Subcutaneous abdominal adipose tissue (tissue), 5 donors: ENCODE data around the gene SHBG.

Experiments
- H3K27ac ChIP-seq: one replicate; pipeline ENCODE4 v1.7.0; 2013; ENCODE audit warnings: low read depth, mild to moderate bottlenecking, inconsistent platforms, low read length, moderate library complexity
- H3K27me3 ChIP-seq, 5 donors: one replicate each; pipeline ENCODE4 v1.7.0; 2013; ENCODE audit warnings: low read length in 5 of 5, inconsistent platforms in 1 of 5; ENCODE audit not compliant: control insufficient read depth in 5 of 5, insufficient read depth in 4 of 5
- H3K36me3 ChIP-seq, 5 donors: one replicate each; pipeline ENCODE4 v1.7.0; 2013; ENCODE audit warnings: low read length in 5 of 5; ENCODE audit not compliant: control insufficient read depth in 5 of 5, insufficient read depth in 5 of 5
- H3K4me1 ChIP-seq, 5 donors: one replicate each; pipeline ENCODE4 v1.7.0; 2013; ENCODE audit warnings: low read length in 5 of 5, mild to moderate bottlenecking in 3 of 5, moderate library complexity in 1 of 5; ENCODE audit not compliant: control insufficient read depth in 5 of 5, insufficient read depth in 5 of 5
- H3K4me3 ChIP-seq, 5 donors: one replicate each; pipeline ENCODE4 v1.7.0; 2013; ENCODE audit warnings: low read length in 5 of 5, low read depth in 1 of 5
- H3K9ac ChIP-seq, 5 donors: one replicate each; pipeline ENCODE4 v1.7.0; 2013; ENCODE audit warnings: low read length in 5 of 5, mild to moderate bottlenecking in 4 of 5, moderate library complexity in 3 of 5
- H3K9me3 ChIP-seq, 5 donors: one replicate each; pipeline ENCODE4 v1.7.0; 2013; ENCODE audit warnings: low read length in 5 of 5; ENCODE audit not compliant: control insufficient read depth in 5 of 5
- donor health status: healthy.
- donor health status: healthy.
- donor health status: healthy.
- donor health status: healthy.
- donor health status: healthy.

SHBG gene, protein sequence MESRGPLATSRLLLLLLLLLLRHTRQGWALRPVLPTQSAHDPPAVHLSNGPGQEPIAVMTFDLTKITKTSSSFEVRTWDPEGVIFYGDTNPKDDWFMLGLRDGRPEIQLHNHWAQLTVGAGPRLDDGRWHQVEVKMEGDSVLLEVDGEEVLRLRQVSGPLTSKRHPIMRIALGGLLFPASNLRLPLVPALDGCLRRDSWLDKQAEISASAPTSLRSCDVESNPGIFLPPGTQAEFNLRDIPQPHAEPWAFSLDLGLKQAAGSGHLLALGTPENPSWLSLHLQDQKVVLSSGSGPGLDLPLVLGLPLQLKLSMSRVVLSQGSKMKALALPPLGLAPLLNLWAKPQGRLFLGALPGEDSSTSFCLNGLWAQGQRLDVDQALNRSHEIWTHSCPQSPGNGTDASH

DNA sequence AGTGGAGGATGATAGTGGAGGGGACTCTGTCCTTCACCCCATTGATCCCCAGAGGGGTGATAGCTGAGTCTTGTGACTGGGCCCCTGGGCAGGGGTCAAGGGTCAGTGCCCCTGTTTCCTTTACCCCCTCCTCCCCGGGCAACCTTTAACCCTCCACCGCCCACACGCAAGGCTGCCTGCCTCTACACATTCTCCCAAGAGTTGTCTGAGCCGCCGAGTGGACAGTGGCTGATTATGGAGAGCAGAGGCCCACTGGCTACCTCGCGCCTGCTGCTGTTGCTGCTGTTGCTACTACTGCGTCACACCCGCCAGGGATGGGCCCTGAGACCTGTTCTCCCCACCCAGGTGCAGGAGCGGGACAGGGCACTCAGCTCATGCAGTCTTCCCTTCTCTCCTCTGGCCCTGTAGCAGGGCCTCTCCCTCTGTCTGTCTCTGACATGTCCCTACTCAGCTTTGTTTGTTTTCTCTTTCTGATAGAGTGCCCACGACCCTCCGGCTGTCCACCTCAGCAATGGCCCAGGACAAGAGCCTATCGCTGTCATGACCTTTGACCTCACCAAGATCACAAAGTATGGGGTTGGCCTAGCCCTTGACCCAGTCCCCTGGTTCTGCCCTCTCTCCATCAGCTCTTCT is at the start of gene SHBG:
SHBG (plus strand) TSS at position 197 of the 633 bp plus-strand sequence; CDS start at position 235, 38 bp downstream.
- no peaks in the 10 kb centered on the region for H3K36me3 ChIP-seq
- no peak within 1 kb of the TSS for H3K9ac ChIP-seq
- no peak within 1 kb of the TSS for H3K27ac ChIP-seq
- peaks cover 0 to 2% (median 0%) of the 10 kb centered on the region in 5 donors for H3K27me3 ChIP-seq
- H3K4me3 ChIP-seq, result no peak within 1 kb of the TSS
- H3K4me1 ChIP-seq, result peaks cover 3 to 14% (median 12%) of the 10 kb centered on the region in 5 donors
- H3K9me3 ChIP-seq, result no peaks in the 10 kb centered on the region

DNA sequence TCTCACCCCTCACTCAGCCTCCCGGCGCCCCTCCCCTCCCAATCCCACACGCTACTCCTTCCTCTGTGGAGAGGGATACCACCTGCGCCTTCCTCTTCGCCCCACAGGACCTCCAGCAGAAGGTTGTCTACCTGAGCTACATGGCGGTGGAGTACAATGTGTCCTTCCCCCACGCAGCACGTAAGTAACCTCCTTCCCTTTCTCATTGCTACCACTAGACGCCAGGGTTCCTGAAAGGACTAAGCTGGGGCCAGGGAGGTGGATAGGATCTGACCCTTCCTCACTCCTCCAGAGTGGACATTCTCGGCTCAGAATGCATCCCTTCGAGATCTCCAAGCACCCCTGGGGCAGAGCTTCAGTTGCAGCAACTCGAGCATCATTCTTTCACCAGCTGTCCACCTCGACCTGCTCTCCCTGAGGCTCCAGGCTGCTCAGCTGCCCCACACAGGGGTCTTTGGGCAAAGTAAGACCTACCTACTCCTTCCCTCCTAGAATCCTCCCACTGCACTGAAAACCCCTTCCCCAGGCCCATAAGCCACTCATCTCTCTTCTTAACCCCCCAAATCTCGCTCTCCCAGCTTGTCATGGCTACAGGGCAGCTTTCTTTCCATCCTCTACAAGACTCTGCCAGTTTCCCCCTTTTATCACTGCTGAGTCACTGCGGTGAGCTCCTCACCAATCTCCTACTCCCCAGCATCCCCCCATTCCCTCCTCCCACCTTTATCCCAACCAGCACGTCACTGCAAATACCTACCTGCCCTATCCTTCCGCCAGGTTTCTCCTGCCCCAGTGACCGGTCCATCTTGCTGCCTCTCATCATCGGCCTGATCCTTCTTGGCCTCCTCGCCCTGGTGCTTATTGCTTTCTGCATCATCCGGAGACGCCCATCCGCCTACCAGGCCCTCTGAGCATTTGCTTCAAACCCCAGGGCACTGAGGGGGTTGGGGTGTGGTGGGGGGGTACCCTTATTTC is 49.0 kb upstream of the SHBG start:
- Histone ChIP-seq H3K9me3 (no peaks in the 10 kb centered on the region), H3K27ac (peak overlapping the region; percentile 98), H3K4me1 (peaks cover 21 to 82% (median 70%) of the 10 kb centered on the region in 5 donors), H3K27me3 (no peaks in the 10 kb centered on the region), H3K36me3 (peaks cover 13 to 40% (median 35%) of the 10 kb centered on the region in 5 donors), H3K4me3 (peak overlapping the region; percentile 61 to 96 (median 63)), H3K9ac (peak overlapping the region; percentile 60 to 86 (median 68))

DNA sequence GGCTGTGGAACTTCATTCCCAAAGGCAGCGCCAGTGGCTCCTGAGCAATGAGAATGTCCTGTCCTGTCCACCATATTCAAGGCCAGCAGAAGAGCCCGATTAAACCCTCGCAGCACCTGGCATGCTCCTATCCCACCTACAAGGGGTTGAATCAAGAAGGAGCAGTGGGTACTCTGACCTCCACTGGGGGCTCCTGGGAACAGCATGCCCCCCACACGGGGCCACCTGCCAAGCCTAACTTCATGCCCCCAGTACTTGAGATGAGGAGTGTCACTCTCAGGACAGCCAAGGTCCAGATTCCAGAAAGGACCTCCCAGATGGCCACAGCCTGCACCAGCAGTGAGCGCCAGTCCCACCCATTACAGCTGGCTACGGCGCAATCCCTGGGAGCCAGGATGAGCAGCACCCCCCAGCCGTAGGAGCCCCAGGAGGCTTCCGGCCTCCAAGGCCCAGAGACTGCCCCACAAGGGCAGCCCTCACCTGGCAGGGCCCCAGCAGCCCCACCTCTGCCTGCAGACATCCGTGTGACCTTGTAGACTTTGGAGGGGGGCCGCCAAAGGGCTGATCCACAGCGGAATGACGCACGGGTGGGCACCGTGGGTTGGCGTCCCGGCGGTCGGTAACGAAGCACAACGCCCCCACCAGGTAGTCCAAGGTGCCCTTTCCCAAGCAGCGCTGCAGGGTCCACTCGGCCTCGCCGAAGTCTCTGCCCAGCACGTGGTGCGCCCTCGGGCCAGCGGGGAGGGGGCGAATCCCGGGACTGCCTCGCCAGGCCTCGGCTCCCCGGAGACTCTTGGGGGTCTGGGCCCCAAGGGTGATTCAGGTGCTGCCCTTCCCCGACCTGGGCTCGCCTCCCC is 47.3 kb upstream of the SHBG start:
- Histone ChIP-seq H3K27me3 (no peaks in the 10 kb centered on the region), H3K4me3 (peak overlapping the region; percentile 54 to 96 (median 88)), H3K9ac (peak overlapping the region in 2 of 5 donors; percentile 23 to 92), H3K9me3 (no peaks in the 10 kb centered on the region), H3K4me1 (peaks cover 20 to 68% (median 57%) of the 10 kb centered on the region in 5 donors), H3K36me3 (peaks cover 5 to 35% (median 31%) of the 10 kb centered on the region in 5 donors), H3K27ac (peak overlapping the region; percentile 98)

DNA sequence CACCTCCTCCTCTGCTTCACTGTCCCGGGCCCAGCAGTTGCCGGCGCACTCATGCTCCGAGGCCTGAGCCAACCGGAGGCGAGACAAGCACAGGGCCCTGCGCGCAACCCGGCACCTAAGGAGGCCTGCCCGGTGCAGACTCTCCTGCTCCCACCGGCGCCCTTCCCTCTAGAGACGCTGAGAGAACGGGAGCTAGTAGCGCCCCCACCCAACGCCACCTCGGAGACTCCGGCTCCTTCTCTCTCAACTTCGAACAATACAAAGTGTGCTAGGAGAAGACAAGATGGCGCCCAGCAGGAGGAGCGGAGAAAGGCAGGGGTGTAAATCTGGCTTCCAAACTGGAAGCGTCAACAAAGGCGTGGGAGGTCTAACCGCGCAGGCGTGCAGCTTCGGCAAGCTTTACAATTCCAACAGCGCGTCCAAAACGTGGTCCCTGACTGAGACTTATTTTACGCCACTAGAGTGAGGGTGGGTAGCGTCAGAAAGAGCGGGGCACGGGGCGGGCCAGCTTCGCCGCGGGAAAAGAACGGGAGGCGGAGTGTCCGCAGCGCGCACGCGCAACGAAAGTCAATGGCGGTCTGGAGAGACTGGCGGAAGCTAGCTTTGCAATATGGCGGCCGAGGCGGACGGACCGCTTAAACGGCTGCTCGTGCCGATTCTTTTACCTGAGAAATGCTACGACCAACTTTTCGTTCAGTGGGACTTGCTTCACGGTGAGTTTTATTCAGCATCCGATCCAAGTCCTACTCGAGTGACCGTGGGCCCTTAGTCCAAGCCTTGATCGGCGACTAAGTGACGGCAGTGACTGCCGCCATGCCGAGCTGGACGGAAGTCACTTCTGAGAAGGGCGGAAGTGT is 46.5 kb upstream of the SHBG start, which contains the start of gene MPDU1:
MPDU1 (plus strand) TSS at position 600 of the 857 bp plus-strand sequence; CDS start at position 611, 11 bp downstream.
- Histone ChIP-seq H3K9me3 (no peaks in the 10 kb centered on the region), H3K27ac (peak within 1 kb of the TSS; percentile 98), H3K4me3 (peak within 1 kb of the TSS; percentile 80 to 97 (median 90)), H3K4me1 (peaks cover 20 to 61% (median 53%) of the 10 kb centered on the region in 5 donors), H3K36me3 (peaks cover 0 to 31% (median 29%) of the 10 kb centered on the region in 5 donors), H3K27me3 (no peaks in the 10 kb centered on the region), H3K9ac (peak within 1 kb of the TSS; percentile 79 to 97 (median 87))

DNA sequence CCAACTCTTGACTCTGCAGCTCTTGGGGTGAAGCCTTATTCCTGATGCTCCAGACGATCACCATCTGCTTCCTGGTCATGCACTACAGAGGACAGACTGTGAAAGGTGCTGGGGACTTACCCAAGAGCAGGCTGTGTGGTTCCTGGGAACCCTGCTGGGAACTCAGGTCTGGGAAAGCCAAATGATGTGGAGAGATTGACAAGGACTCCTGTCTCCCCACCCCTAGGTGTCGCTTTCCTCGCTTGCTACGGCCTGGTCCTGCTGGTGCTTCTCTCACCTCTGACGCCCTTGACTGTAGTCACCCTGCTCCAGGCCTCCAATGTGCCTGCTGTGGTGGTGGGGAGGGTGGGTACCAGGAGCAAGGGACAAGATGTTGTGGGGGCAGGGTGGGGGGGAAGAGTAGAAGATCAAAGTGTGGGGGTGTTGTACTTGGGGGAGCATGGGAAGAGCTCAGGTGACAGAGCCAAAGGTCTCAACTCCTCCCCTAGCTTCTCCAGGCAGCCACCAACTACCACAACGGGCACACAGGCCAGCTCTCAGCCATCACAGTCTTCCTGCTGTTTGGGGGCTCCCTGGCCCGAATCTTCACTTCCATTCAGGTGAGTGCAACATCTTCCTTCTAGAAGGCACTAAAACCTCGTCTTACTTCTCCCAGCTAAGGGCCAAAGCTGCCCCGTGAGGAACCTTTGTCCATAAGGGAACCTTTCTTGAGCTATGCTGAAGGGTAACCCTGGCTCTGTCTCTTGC is 43.1 kb upstream of the SHBG start:
- Histone ChIP-seq H3K27me3 (no peaks in the 10 kb centered on the region), H3K27ac (no peak overlapping the region), H3K9me3 (no peaks in the 10 kb centered on the region), H3K4me1 (peaks cover 4 to 46% (median 37%) of the 10 kb centered on the region in 5 donors), H3K36me3 (peaks cover 2 to 39% (median 27%) of the 10 kb centered on the region in 5 donors), H3K9ac (no peak overlapping the region), H3K4me3 (no peak overlapping the region)

DNA sequence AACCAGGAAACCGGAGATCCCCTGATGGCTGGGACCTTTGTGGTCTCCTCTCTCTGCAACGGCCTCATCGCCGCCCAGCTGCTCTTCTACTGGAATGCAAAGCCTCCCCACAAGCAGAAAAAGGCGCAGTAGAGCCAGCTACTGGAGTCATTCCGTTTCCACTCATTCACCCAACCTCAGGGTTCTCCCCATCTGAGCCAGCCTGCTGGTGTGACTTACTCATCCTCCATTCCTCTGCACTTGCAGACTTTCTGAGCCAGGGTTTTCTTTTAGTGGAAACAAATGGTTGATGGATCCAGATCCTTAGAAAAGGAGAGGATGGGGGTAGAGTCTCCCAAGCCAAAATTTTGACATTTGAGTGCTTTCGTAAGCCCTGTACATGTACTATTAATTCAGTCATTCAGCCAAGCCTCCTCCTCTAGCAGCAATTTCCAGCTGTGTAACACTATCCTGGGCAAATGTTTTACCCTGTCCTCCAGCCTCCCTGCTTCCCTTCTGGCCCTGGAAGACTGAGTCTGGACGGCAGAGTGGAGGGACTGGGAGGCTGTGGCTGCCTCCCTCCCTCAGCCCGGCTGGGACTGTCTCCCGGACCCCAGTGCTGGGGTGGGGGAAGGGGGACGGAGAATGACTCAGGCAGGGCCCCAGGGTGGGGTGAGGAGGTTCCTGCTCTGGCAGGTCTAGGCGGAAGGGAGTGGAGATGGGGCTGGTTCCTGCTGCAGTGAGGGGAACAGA is 42.3 kb upstream of the SHBG start:
- H3K4me3 ChIP-seq, result no peak overlapping the region
- H3K9me3 ChIP-seq, result no peaks in the 10 kb centered on the region
- H3K9ac ChIP-seq, result no peak overlapping the region
- no peak overlapping the region for H3K27ac ChIP-seq
- H3K27me3 ChIP-seq, result no peaks in the 10 kb centered on the region
- peaks cover 3 to 47% (median 34%) of the 10 kb centered on the region in 5 donors for H3K36me3 ChIP-seq
- peaks cover 1 to 38% (median 30%) of the 10 kb centered on the region in 5 donors for H3K4me1 ChIP-seq

DNA sequence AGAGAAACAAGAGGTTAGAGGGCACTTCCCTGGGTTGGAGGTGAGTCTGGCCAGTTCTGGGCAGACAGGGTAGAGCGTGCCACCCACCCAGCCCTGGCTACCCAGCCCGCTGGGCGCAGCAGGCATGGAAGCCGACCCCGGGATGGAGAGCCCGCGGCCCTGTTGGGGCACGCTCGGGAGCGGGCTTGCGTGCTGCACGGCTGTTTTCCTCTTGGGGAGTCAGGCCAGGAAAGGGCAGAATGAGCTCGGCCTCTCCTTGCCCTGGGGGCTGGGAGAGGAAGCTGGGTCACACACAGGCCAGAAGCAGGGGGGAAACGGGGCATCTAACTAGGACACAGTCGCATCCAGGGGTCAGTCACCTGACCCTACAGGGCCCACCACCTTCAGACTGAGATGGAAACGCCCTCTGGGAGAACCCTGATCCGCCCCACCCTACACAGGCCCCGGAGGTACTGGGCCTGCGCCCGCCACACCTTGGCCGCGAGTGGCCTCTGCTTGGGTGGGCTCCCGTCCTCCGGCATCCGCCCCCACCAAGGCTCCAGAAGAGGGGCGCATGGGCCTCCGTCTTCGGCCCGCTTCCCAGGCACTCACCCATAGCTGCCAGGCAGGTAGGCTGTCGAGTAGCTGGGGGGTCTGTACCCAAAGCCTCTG is 41.3 kb upstream of the SHBG start:
- peak overlapping the region in 2 of 5 donors; percentile 35 for H3K9ac ChIP-seq
- H3K27ac ChIP-seq, result no peak overlapping the region
- H3K4me1 ChIP-seq, result peaks cover 1 to 28% (median 21%) of the 10 kb centered on the region in 5 donors
- H3K4me3 ChIP-seq, result peak overlapping the region in 2 of 5 donors; percentile 46 to 48
- no peaks in the 10 kb centered on the region for H3K27me3 ChIP-seq
- no peaks in the 10 kb centered on the region for H3K9me3 ChIP-seq
- peaks cover 3 to 57% (median 45%) of the 10 kb centered on the region in 5 donors for H3K36me3 ChIP-seq
